ENCODE results near the gene SYNDIG1L.

DNA sequence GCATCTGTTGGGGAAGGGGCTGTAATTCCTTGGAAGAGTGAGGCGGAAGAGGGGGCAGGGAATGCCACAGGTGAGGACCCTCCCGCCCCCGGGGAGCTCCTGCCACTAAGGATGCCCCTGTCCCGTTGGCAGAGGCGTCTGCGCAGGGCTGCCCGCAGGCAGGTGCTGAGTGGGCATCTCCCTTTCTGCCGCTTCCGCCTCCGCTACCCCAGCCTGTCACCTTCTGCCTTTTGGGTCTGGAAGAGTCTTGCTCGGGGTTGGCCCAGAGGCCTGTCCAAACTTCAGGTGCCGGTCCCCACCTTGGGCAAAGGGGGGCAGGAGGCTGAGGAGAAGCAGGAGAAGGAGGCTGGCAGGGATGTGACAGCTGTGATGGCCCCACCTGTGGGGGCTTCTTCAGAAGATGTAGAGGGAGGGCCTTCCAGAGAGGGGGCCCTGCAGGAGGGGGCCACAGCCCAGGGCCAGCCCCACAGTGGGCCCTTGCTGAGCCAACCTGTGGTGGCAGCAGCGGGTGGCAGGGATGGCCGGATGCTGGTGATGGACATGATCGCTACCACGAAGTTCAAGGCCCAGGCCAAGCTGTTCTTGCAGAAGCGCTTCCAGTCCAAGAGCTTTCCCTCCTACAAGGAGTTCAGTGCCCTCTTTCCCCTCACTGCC is 67.7 kb downstream of the SYNDIG1L start:
- TF ChIP-seq, protein P1, sequence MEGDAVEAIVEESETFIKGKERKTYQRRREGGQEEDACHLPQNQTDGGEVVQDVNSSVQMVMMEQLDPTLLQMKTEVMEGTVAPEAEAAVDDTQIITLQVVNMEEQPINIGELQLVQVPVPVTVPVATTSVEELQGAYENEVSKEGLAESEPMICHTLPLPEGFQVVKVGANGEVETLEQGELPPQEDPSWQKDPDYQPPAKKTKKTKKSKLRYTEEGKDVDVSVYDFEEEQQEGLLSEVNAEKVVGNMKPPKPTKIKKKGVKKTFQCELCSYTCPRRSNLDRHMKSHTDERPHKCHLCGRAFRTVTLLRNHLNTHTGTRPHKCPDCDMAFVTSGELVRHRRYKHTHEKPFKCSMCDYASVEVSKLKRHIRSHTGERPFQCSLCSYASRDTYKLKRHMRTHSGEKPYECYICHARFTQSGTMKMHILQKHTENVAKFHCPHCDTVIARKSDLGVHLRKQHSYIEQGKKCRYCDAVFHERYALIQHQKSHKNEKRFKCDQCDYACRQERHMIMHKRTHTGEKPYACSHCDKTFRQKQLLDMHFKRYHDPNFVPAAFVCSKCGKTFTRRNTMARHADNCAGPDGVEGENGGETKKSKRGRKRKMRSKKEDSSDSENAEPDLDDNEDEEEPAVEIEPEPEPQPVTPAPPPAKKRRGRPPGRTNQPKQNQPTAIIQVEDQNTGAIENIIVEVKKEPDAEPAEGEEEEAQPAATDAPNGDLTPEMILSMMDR (conservative IDR thresholded peaks at IDR 0.05; ENCODE audit: low read length): no peak
- TF ChIP-seq EZH2phosphoT487 (IDR thresholded peaks at IDR 0.05; ENCODE audit: borderline replicate concordance): no peak

Measured in Loucy (cell line).